Measurements from ENCODE around the gene ASF1B. TPM values are rescaled to one million over a fixed set of nuclear protein-coding genes. Genes with fewer than 3 reads are reported as not detected.

ASF1B gene
- total and polyA plus RNA-seq, 2 experiments from 2014 or later, result 33.3 to 36.9 TPM

DNA sequence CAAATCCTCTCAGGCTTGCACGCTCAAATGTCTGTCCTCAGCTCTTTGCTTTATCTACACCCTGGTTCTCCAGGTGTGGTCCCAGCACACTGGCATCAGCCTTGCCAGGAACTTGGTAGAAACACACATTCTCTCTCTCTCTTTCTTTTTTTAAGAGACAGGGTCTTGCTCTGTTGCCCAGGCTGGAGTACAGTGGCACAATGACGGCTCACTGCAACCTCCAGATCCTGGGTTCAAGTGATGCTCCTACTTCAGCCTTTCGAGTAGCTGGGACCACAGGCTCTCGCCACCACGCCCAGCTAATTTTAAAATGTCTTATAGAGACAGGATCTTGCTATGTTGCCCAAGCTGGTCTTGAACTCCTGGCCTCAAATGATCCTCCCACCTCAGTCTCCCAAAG is 48.8 kb upstream of the ASF1B start (continued):
- TF ChIP-seq ZNF114 (CRISPR knock-in tag; IDR thresholded peaks at IDR 0.05) (no peak), ZNF331 (CRISPR knock-in tag; IDR thresholded peaks at IDR 0.05; ENCODE audit: low read depth) (no peak), JUNB (IDR thresholded peaks at IDR 0.05; ENCODE audit: unreplicated experiment) (no peak)

- Mint-ChIP-seq H3K4me3 (no peak overlapping the region), H3K4me1 (peaks cover 6% of the 10 kb centered on the region; the same call in 1 of the 3 replicates), H3K36me3 (ENCODE audit: low read depth) (0 out of 3 replicates have a peak, but pooled peaks cover 7% of the 10 kb centered on the region), H3K9me3 (no peaks in the 10 kb centered on the region), H3K27me3 (ENCODE audit: insufficient read depth, low read depth, poor library complexity) (peaks cover 10% of the 10 kb centered on the region), H3K27ac (no peak overlapping the region)
- no peak for TF ChIP-seq ETS1 (IDR thresholded peaks at IDR 0.05)
- no peaks in the 10 kb centered on the region for H3F3A ChIP-seq (replicated peaks; ENCODE audit: low read depth)
- peaks cover 33% of the 10 kb centered on the region for H3K79me2 ChIP-seq (replicated peaks; ENCODE audit: insufficient read depth)
- no peaks in the 10 kb centered on the region for H3K27me3 ChIP-seq (ENCODE audit: insufficient read depth)
- no peaks in the 10 kb centered on the region for H3K9me2 ChIP-seq (ENCODE audit: insufficient read depth)
- H3K27ac ChIP-seq (ENCODE audit: low read depth), result no peak overlapping the region
- H3K36me3 ChIP-seq (ENCODE audit: insufficient read depth), result no peaks in the 10 kb centered on the region
- no peak overlapping the region for H2AFZ ChIP-seq
- H3K4me3 ChIP-seq, result no peak overlapping the region
- peak; percentile 20; the same call in 1 of the 3 replicates for ATAC-seq
- no peaks in the 10 kb centered on the region for H3K4me1 ChIP-seq (ENCODE audit: insufficient read depth)
- peaks cover 4% of the 10 kb centered on the region for H4K20me1 ChIP-seq (replicated peaks; ENCODE audit: insufficient read depth)
- DNase-seq (ENCODE audit: low spot score), result no peak
- no peak overlapping the region for H3K4me2 ChIP-seq
Observed at GRCh38 chr19:14183741-14184350, 47.5 kb upstream of the ASF1B start.

- H4K20me1 ChIP-seq (replicated peaks; ENCODE audit: insufficient read depth), result peaks cover 7% of the 10 kb centered on the region
- ATAC-seq (no peak), DNase-seq (ENCODE audit: low spot score) (no peak)
- H3K27me3 Mint-ChIP-seq (ENCODE audit: insufficient read depth, low read depth, poor library complexity), result peaks cover 10% of the 10 kb centered on the region
- peaks cover 3% of the 10 kb centered on the region; the same call in 1 of the 3 replicates for H3K4me1 Mint-ChIP-seq
- H3K4me3 Mint-ChIP-seq, result no peak overlapping the region
- H3K79me2 ChIP-seq (replicated peaks; ENCODE audit: insufficient read depth), result peaks cover 26% of the 10 kb centered on the region
- H3F3A ChIP-seq (replicated peaks; ENCODE audit: low read depth), result no peaks in the 10 kb centered on the region
- H3K4me2 ChIP-seq, result no peak overlapping the region
- H3K27ac Mint-ChIP-seq, result no peak overlapping the region
- H3K27ac ChIP-seq (ENCODE audit: low read depth), result no peak overlapping the region
- H3K4me3 ChIP-seq, result no peak overlapping the region
- H3K27me3 ChIP-seq (ENCODE audit: insufficient read depth), result no peaks in the 10 kb centered on the region
- H3K4me1 ChIP-seq (ENCODE audit: insufficient read depth), result no peaks in the 10 kb centered on the region
- peaks cover 12% of the 10 kb centered on the region; the same call in 2 of the 3 replicates for H3K36me3 Mint-ChIP-seq (ENCODE audit: low read depth)
- no peaks in the 10 kb centered on the region for H3K36me3 ChIP-seq (ENCODE audit: insufficient read depth)
- no peaks in the 10 kb centered on the region for H3K9me3 Mint-ChIP-seq
- H2AFZ ChIP-seq, result no peak overlapping the region
- no peaks in the 10 kb centered on the region for H3K9me2 ChIP-seq (ENCODE audit: insufficient read depth)
- TF ChIP-seq, protein P1, sequence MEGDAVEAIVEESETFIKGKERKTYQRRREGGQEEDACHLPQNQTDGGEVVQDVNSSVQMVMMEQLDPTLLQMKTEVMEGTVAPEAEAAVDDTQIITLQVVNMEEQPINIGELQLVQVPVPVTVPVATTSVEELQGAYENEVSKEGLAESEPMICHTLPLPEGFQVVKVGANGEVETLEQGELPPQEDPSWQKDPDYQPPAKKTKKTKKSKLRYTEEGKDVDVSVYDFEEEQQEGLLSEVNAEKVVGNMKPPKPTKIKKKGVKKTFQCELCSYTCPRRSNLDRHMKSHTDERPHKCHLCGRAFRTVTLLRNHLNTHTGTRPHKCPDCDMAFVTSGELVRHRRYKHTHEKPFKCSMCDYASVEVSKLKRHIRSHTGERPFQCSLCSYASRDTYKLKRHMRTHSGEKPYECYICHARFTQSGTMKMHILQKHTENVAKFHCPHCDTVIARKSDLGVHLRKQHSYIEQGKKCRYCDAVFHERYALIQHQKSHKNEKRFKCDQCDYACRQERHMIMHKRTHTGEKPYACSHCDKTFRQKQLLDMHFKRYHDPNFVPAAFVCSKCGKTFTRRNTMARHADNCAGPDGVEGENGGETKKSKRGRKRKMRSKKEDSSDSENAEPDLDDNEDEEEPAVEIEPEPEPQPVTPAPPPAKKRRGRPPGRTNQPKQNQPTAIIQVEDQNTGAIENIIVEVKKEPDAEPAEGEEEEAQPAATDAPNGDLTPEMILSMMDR (conservative IDR thresholded peaks at IDR 0.05; ENCODE audit: low read depth in 2 of 2), result no peak
- no peak for TF ChIP-seq EZH2 (IDR thresholded peaks at IDR 0.05; ENCODE audit: low read depth, unreplicated experiment)
- TF ChIP-seq, protein P2, sequence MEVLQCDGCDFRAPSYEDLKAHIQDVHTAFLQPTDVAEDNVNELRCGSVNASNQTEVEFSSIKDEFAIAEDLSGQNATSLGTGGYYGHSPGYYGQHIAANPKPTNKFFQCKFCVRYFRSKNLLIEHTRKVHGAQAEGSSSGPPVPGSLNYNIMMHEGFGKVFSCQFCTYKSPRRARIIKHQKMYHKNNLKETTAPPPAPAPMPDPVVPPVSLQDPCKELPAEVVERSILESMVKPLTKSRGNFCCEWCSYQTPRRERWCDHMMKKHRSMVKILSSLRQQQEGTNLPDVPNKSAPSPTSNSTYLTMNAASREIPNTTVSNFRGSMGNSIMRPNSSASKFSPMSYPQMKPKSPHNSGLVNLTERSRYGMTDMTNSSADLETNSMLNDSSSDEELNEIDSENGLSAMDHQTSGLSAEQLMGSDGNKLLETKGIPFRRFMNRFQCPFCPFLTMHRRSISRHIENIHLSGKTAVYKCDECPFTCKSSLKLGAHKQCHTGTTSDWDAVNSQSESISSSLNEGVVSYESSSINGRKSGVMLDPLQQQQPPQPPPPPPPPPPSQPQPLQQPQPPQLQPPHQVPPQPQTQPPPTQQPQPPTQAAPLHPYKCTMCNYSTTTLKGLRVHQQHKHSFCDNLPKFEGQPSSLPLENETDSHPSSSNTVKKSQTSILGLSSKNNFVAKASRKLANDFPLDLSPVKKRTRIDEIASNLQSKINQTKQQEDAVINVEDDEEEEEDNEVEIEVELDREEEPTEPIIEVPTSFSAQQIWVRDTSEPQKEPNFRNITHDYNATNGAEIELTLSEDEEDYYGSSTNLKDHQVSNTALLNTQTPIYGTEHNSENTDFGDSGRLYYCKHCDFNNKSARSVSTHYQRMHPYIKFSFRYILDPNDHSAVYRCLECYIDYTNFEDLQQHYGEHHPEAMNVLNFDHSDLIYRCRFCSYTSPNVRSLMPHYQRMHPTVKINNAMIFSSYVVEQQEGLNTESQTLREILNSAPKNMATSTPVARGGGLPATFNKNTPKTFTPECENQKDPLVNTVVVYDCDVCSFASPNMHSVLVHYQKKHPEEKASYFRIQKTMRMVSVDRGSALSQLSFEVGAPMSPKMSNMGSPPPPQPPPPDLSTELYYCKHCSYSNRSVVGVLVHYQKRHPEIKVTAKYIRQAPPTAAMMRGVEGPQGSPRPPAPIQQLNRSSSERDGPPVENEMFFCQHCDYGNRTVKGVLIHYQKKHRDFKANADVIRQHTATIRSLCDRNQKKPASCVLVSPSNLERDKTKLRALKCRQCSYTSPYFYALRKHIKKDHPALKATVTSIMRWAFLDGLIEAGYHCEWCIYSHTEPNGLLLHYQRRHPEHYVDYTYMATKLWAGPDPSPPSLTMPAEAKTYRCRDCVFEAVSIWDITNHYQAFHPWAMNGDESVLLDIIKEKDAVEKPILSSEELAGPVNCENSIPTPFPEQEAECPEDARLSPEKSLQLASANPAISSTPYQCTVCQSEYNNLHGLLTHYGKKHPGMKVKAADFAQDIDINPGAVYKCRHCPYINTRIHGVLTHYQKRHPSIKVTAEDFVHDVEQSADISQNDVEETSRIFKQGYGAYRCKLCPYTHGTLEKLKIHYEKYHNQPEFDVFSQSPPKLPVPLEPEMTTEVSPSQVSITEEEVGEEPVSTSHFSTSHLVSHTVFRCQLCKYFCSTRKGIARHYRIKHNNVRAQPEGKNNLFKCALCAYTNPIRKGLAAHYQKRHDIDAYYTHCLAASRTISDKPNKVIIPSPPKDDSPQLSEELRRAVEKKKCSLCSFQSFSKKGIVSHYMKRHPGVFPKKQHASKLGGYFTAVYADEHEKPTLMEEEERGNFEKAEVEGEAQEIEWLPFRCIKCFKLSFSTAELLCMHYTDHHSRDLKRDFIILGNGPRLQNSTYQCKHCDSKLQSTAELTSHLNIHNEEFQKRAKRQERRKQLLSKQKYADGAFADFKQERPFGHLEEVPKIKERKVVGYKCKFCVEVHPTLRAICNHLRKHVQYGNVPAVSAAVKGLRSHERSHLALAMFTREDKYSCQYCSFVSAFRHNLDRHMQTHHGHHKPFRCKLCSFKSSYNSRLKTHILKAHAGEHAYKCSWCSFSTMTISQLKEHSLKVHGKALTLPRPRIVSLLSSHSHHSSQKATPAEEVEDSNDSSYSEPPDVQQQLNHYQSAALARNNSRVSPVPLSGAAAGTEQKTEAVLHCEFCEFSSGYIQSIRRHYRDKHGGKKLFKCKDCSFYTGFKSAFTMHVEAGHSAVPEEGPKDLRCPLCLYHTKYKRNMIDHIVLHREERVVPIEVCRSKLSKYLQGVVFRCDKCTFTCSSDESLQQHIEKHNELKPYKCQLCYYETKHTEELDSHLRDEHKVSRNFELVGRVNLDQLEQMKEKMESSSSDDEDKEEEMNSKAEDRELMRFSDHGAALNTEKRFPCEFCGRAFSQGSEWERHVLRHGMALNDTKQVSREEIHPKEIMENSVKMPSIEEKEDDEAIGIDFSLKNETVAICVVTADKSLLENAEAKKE (CRISPR knock-in tag; IDR thresholded peaks at IDR 0.05), result no peak
- no peak for TF ChIP-seq ZNF331 (CRISPR knock-in tag; IDR thresholded peaks at IDR 0.05; ENCODE audit: low read depth)
- no peak for TF ChIP-seq POLR2AphosphoS5 (IDR thresholded peaks at IDR 0.05; ENCODE audit: low read depth)
- no peak for TF ChIP-seq CREB1 (CRISPR knock-in tag; IDR thresholded peaks at IDR 0.05; ENCODE audit: low read depth)
- TF ChIP-seq ZNF114 (CRISPR knock-in tag; IDR thresholded peaks at IDR 0.05), result no peak
- TF ChIP-seq JUNB (IDR thresholded peaks at IDR 0.05; ENCODE audit: unreplicated experiment), result no peak
Observed at GRCh38 chr19:14182476-14182875, 46.1 kb upstream of the ASF1B start.

Data from GM23338 (cell line).